CD8-positive, alpha-beta memory T cell (primary cell): ENCODE data around the gene CBFA2T3. TPM values are rescaled to one million over a fixed set of nuclear protein-coding genes. Genes with fewer than 3 reads are reported as not detected.

ENCODE experiments used
- CTCF ChIA-PET: fragments of 350-600 bp; sonication (Branson Sonifier 250); formaldehyde crosslinking; loops from one replicate; lab custom pipeline; 2021; ENCODE audit warnings: antibody characterized with exemption; lab: Charles Lee
- POLR2A ChIA-PET: fragments of 350-600 bp; sonication (Branson Sonifier 250); formaldehyde crosslinking; loops from one replicate; lab custom pipeline; 2021; ENCODE audit warnings: antibody characterized with exemption; lab: Charles Lee
- DNase-seq, 5 donors: peaks; one replicate each; pipeline versions ENCODE4 v3.0.0 to v3.0.0-alpha.2; 2020 to 2022; ENCODE audit warnings: mixed read lengths in 1 of 5
- H3K27ac ChIP-seq: one replicate; pipeline ENCODE4 v1.7.0; 2013; ENCODE audit warnings: low read depth, mild to moderate bottlenecking, low read length, moderate library complexity
- H3K27me3 ChIP-seq: 2 replicates; pipeline ENCODE4 v1.7.0; 2013; ENCODE audit warnings: low read length, mild to moderate bottlenecking; ENCODE audit not compliant: insufficient read depth, poor library complexity, severe bottlenecking
- H3K36me3 ChIP-seq: 2 replicates; pipeline ENCODE4 v1.7.0; 2013; ENCODE audit warnings: mild to moderate bottlenecking, low read length, moderate library complexity; ENCODE audit not compliant: insufficient read depth
- H3K4me1 ChIP-seq: 2 replicates; pipeline ENCODE4 v1.7.0; 2013; ENCODE audit warnings: mild to moderate bottlenecking, low read length, moderate library complexity; ENCODE audit not compliant: insufficient read depth
- H3K4me3 ChIP-seq: 2 replicates; pipeline ENCODE4 v1.7.0; 2013; ENCODE audit warnings: mild to moderate bottlenecking, low read length
- H3K9me3 ChIP-seq: 2 replicates; pipeline ENCODE4 v1.7.0; 2013; ENCODE audit warnings: mild to moderate bottlenecking, low read length
- H3K27ac Mint-ChIP-seq, 8 donors: one replicate each; pipeline ENCODE4 v1.8.0; 2020 to 2021; ENCODE audit warnings: mixed read lengths in 8 of 8, mild to moderate bottlenecking in 6 of 8, inconsistent platforms in 3 of 8, moderate library complexity in 3 of 8
- H3K27me3 Mint-ChIP-seq, 2 donors: one replicate each; pipeline ENCODE4 v1.8.0; 2020 to 2021; ENCODE audit warnings: mixed read lengths in 2 of 2, mild to moderate bottlenecking in 1 of 2, moderate library complexity in 1 of 2
- H3K36me3 Mint-ChIP-seq, 3 donors: one replicate each; pipeline ENCODE4 v1.8.0; 2020 to 2021; ENCODE audit warnings: mixed read lengths in 3 of 3, inconsistent platforms in 1 of 3, mild to moderate bottlenecking in 1 of 3
- H3K4me1 Mint-ChIP-seq, 3 donors: one replicate each; pipeline ENCODE4 v1.8.0; 2020 to 2021; ENCODE audit warnings: mixed read lengths in 3 of 3, inconsistent platforms in 1 of 3, mild to moderate bottlenecking in 1 of 3
- H3K4me3 Mint-ChIP-seq, 7 donors: one replicate each; pipeline ENCODE4 v1.8.0; 2020 to 2021; ENCODE audit warnings: mixed read lengths in 7 of 7, mild to moderate bottlenecking in 6 of 7, moderate library complexity in 4 of 7, inconsistent platforms in 2 of 7
- H3K9me3 Mint-ChIP-seq, 5 donors: one replicate each; pipeline ENCODE4 v1.8.0; 2020 to 2022; ENCODE audit warnings: mixed read lengths in 5 of 5, mild to moderate bottlenecking in 3 of 5, moderate library complexity in 2 of 5, inconsistent platforms in 1 of 5
- polyA plus RNA-seq: library from polyadenylated mRNA; unstranded; fragments of 300-500 nt; fragmentation: Illumina TruSeq; gene quantifications from one replicate; pipeline ENCODE4 v1.2.3, GENCODE V29; 2021
- total RNA-seq, 2 experiments: library from RNA; stranded (reverse); gene quantifications; one replicate each; pipeline ENCODE4 v1.2.3, GENCODE V29; 2021

Gene CBFA2T3
- total and polyA plus RNA-seq, 3 experiments from 2014 or later: 0.22 TPM; not detected in 2

DNA sequence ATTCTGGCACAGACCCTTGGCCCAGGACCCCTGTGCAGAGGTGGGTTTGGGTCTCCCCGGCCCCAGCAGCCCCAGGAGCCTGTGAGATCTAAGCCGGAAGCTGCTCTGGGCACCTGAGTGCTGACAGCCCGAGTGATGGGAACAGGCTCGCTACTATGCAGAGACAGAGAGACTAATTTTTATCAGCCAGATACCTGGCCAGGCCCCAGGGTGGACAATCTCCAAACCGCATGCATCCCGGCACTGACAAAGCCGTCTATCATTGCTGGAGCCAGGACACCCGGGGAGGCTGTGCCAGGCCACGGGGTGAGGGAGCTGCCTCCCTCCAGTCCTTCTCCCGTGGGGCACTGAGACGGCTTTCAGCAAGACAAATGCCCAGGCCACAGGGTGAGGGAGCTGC, 25.0 kb downstream of the CBFA2T3 start:
- ChIA-PET POLR2A (no interaction called here), CTCF (no interaction called here)
- Histone ChIP-seq H3K4me3 (no peak overlapping the region), H3K27ac (no peak overlapping the region), H3K36me3 (no peaks in the 10 kb centered on the region), H3K27me3 (no peaks in the 10 kb centered on the region), H3K4me1 (no peaks in the 10 kb centered on the region), H3K9me3 (no peaks in the 10 kb centered on the region)
- no peak overlapping the region for H3K27ac Mint-ChIP-seq
- no peak for DNase-seq
- peaks cover 0 to 2% (median 0%) of the 10 kb centered on the region in 3 donors for H3K4me1 Mint-ChIP-seq
- no peaks in the 10 kb centered on the region for H3K9me3 Mint-ChIP-seq
- H3K27me3 Mint-ChIP-seq: peaks cover 0 to 6% of the 10 kb centered on the region in 2 donors
- no peaks in the 10 kb centered on the region for H3K36me3 Mint-ChIP-seq
- H3K4me3 Mint-ChIP-seq: no peak overlapping the region

DNA sequence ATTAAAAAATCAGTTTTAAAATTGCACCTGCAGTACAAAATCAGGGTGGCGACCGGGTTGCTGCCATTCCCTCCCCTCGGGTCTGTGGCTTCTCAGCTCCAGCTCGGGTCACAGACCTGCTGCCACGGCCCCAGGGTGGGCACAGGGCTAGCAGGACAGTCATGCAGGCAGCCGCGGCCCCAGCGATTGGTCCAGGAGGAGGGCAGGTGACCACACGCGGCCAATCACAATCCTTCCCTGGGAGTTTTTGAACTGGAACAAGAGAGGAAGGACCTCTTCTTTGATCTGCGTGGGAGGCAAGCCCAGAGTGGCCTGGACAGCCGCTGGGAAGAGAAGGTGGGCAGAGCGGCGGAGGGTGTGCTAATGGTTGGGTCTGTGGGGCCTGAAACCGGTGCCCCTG, 25.5 kb downstream of the CBFA2T3 start:
- Mint-ChIP-seq H3K36me3 (no peaks in the 10 kb centered on the region), H3K9me3 (no peaks in the 10 kb centered on the region), H3K4me3 (no peak overlapping the region), H3K27ac (peak overlapping the region in 1 of 8 donors; percentile 73), H3K27me3 (peaks cover 0 to 6% of the 10 kb centered on the region in 2 donors), H3K4me1 (no peaks in the 10 kb centered on the region)
- DNase-seq: no peak
- Histone ChIP-seq H3K9me3 (no peaks in the 10 kb centered on the region), H3K4me1 (no peaks in the 10 kb centered on the region), H3K36me3 (no peaks in the 10 kb centered on the region), H3K27ac (no peak overlapping the region), H3K4me3 (no peak overlapping the region), H3K27me3 (no peaks in the 10 kb centered on the region)
- ChIA-PET CTCF (no interaction called here), POLR2A (no interaction called here)

DNA sequence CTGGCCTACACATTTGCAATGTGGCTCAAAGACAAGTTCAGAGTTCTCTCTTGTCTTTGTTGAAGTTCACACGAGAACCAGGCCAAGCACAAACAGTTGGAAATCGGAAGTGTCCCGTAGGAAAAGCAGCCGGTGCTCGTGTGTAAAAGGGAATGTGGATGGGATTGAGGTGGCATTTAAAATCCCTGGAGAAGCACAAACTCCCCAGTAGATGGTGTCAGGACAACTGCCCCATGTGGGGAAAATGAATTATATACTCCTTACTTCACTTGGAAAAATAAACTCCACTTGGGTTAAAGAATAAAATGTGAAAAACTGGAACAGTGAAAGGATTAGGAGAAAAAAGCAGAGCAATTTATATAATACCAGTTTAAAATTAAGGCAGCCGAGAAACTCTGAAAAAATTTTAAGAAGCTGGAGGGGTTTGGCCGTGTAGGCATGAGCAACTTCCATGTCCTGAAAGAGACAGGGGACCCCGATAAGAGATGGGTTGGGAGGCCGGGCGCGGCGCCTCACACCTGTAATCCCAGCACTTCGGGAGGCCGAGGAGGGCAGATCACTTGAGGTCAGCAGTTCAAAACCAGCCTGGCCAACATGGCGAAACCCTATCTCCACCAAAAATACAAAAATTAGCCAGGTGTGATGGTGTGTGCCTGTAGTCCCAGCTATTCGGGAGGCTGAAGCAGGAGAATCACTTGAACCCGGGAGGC, 28.1 kb downstream of the CBFA2T3 start:
- Histone ChIP-seq H3K9me3 (no peaks in the 10 kb centered on the region), H3K4me1 (no peaks in the 10 kb centered on the region), H3K36me3 (no peaks in the 10 kb centered on the region), H3K27me3 (no peaks in the 10 kb centered on the region), H3K27ac (no peak overlapping the region), H3K4me3 (no peak overlapping the region)
- no peak for DNase-seq
- CTCF ChIA-PET: no interaction called here
- Mint-ChIP-seq H3K36me3 (no peaks in the 10 kb centered on the region), H3K27ac (no peak overlapping the region), H3K4me1 (no peaks in the 10 kb centered on the region), H3K27me3 (peaks cover 6 to 20% of the 10 kb centered on the region in 2 donors), H3K9me3 (no peaks in the 10 kb centered on the region), H3K4me3 (no peak overlapping the region)
- POLR2A ChIA-PET: no interaction called here

DNA sequence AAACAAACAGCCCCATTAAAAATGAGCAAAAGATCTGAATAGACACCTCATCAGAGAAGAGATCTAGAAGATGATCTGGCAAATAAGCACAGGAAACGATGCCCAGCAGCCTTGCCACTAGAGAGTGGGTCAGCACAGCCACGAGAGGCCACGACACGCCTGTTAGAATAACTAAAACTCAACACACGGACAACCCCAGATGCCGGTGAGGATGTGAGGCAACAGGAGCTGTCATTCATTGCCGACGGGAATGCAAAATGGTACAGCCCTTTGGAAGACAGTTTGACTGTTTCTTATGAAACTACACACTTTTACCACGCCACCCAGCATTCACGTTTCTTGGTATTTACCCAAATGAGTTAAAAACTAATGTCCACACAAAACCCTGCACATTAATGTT, 31.5 kb downstream of the CBFA2T3 start:
- ChIA-PET POLR2A (no interaction called here), CTCF (no interaction called here)
- Mint-ChIP-seq H3K27me3 (peaks cover 18 to 35% of the 10 kb centered on the region in 2 donors), H3K9me3 (no peaks in the 10 kb centered on the region), H3K4me1 (peaks cover 0 to 3% (median 2%) of the 10 kb centered on the region in 3 donors), H3K4me3 (no peak overlapping the region), H3K36me3 (no peaks in the 10 kb centered on the region), H3K27ac (no peak overlapping the region)
- Histone ChIP-seq H3K27ac (no peak overlapping the region), H3K9me3 (no peaks in the 10 kb centered on the region), H3K4me3 (no peak overlapping the region), H3K27me3 (peaks cover 19% of the 10 kb centered on the region), H3K4me1 (peaks cover 3% of the 10 kb centered on the region), H3K36me3 (no peaks in the 10 kb centered on the region)
- DNase-seq: no peak

DNA sequence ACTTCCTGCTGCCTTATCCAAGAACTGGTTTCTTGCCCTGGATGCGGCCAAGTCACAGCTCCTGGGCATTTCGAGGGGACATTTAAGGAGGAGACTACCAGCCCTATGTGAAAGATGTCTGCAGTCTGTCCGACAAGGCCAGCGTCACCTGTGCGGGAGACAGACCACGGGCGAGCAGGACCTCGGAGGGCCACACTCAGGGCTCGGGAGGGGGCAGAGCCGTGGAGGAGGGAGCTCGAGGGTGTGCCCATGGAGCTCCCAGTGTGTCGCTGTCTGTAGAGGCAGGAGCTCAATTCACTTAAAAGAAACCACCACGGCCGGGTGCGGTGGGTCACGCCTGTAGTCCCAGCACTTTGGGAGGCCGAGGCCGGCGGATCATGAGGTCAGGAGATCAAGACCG, 33.3 kb downstream of the CBFA2T3 start:
- ChIA-PET CTCF (interaction anchor here (1.5 to 1.7 kb wide), 2 partner anchors 223 to 274 kb away, joined by 5 to 7 read pairs; partner anchors contain the start of gene ZNF778), POLR2A (no interaction called here)
- no peak overlapping the region for H3K4me3 Mint-ChIP-seq
- no peak overlapping the region for H3K4me3 ChIP-seq
- H3K27ac ChIP-seq: no peak overlapping the region
- no peak for DNase-seq
- H3K9me3 ChIP-seq: no peaks in the 10 kb centered on the region
- no peaks in the 10 kb centered on the region for H3K36me3 ChIP-seq
- peaks cover 29% of the 10 kb centered on the region for H3K27me3 ChIP-seq
- H3K9me3 Mint-ChIP-seq: no peaks in the 10 kb centered on the region
- H3K4me1 ChIP-seq: peaks cover 3% of the 10 kb centered on the region
- peaks cover 23 to 47% of the 10 kb centered on the region in 2 donors for H3K27me3 Mint-ChIP-seq
- H3K27ac Mint-ChIP-seq: no peak overlapping the region
- H3K36me3 Mint-ChIP-seq: no peaks in the 10 kb centered on the region
- peaks cover 8 to 12% (median 9%) of the 10 kb centered on the region in 3 donors for H3K4me1 Mint-ChIP-seq

DNA sequence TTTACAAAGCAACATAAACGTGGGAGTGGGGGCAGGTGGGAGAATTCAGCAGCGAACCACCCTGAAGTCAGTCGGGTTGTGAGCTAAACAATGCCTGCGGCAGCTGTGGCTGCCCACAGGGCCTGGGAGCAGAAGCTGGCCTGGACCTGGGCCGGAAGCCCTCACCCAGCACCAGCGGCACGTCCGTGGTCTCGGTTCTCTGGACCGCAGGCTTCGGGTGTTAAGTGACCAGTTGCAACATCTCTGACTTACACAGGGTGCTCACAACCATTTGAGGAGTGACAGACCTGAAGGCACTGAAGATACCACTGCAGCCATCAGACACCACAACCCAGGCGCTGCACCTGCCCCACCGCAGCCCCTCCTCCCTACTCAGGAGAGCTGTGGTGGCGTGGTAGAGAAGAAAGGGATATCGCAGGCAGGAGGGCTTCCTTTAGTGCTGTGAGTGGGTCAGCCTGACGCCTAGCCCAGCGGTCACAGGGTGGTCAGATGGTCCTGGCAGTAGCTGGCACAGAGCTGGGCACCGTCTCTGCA, 33.8 kb downstream of the CBFA2T3 start:
- H3K9me3 ChIP-seq: no peaks in the 10 kb centered on the region
- no peak for DNase-seq
- no peak overlapping the region for H3K4me3 ChIP-seq
- H3K4me1 Mint-ChIP-seq: peaks cover 8 to 12% (median 9%) of the 10 kb centered on the region in 3 donors
- no peak overlapping the region for H3K27ac Mint-ChIP-seq
- CTCF ChIA-PET: interaction anchor here (1.5 to 1.7 kb wide), 3 partner anchors 203 to 274 kb away, joined by 3 to 7 read pairs (median 5); partner anchors contain the start of gene ZNF778
- no peak overlapping the region for H3K27ac ChIP-seq
- H3K9me3 Mint-ChIP-seq: no peaks in the 10 kb centered on the region
- no peaks in the 10 kb centered on the region for H3K36me3 ChIP-seq
- peak overlapping the region in 2 of 7 donors; percentile 19 to 38 for H3K4me3 Mint-ChIP-seq
- peaks cover 29% of the 10 kb centered on the region for H3K27me3 ChIP-seq
- no peaks in the 10 kb centered on the region for H3K36me3 Mint-ChIP-seq
- POLR2A ChIA-PET: no interaction called here
- peaks cover 3% of the 10 kb centered on the region for H3K4me1 ChIP-seq
- H3K27me3 Mint-ChIP-seq: peaks cover 23 to 44% of the 10 kb centered on the region in 2 donors

DNA sequence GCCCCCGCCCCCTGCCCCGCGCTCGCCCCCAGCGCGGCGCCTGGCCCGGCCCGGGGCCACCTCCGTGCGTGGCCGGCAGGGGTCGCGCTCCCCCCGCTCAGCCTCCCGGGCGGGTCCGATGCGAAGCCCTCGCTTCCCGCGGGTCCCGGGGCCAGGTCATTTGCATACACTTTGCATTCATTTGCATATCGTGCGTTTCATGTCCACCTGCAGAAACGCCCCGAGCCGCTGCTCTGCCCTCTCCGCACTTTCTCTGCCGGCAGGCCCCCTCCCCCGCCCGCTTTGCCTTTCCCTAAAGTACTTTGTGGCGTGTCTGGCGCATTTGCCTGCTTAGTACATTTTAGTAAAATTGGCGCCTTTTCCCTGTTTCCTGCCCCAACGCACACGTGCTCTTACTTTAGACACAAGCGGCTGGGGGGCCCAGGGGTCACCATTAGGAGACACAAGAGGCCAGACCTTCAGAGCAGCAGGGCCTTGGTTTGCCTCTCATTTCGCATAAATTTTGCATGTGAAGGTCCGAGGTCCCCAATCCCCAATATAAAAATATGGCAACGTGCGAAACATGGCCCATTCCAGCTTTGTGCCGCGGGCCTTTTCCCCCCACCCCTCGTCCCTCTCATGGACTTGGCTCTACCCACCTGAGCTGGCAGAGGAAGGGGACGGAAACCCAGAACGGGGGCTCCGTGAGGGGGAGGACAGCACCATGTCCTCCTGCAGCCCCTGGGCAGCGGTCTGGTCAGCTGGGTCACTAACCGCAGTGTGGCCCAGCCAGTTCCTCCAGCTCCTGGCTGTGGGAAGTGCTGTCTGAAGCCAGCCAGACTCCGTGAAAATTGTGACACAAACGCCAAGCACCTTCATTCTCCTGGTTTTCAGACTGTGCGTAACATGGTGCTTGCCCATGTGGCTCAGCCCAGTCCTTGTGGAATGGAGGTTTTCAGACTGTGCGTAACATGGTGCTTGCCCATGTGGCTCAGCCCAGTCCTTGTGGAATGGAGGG, 34.8 kb downstream of the CBFA2T3 start:
- ChIA-PET POLR2A (no interaction called here), CTCF (interaction anchor here (0.9 to 1.7 kb wide), 4 partner anchors 204 to 275 kb away, joined by 3 to 5 read pairs (median 3); partner anchors contain the start of gene ZNF778)
- H3K27me3 ChIP-seq: peaks cover 33% of the 10 kb centered on the region
- no peak overlapping the region for H3K4me3 ChIP-seq
- Mint-ChIP-seq H3K4me1 (peaks cover 8 to 12% (median 9%) of the 10 kb centered on the region in 3 donors), H3K27me3 (peaks cover 29 to 49% of the 10 kb centered on the region in 2 donors), H3K9me3 (no peaks in the 10 kb centered on the region), H3K4me3 (peak overlapping the region in 3 of 7 donors; percentile 62 to 65 (median 63)), H3K36me3 (no peaks in the 10 kb centered on the region), H3K27ac (no peak overlapping the region)
- H3K36me3 ChIP-seq: no peaks in the 10 kb centered on the region
- peaks cover 3% of the 10 kb centered on the region for H3K4me1 ChIP-seq
- peak; percentile 36 to 61 (median 45) for DNase-seq
- no peak overlapping the region for H3K27ac ChIP-seq
- no peaks in the 10 kb centered on the region for H3K9me3 ChIP-seq
